Breast epithelium (tissue), 4 donors: ENCODE measurements around the gene KCNA1. TPM values are rescaled to one million over a fixed set of nuclear protein-coding genes. Genes with fewer than 3 reads are reported as not detected.

Experiments
- DNase-seq, 2 donors: peaks; one replicate each; pipeline ENCODE4 v3.0.0-alpha.2; 2019; ENCODE audit warnings: low spot score in 2 of 2
- H3K27ac ChIP-seq, 2 donors: fragments of 200-600 bp; sonication (generic) in 1 of 2; one replicate each; pipeline ENCODE4 v1.5.1; 2016 to 2019; ENCODE audit warnings: mild to moderate bottlenecking in 1 of 2
- H3K27me3 ChIP-seq, 2 donors: fragments of 200-600 bp; sonication (generic) in 1 of 2; one replicate each; pipeline versions ENCODE4 v1.5.1 to v1.6.0; 2017 to 2019; ENCODE audit warnings: control low read depth in 1 of 2, mild to moderate bottlenecking in 1 of 2
- H3K36me3 ChIP-seq: fragments of 200-600 bp; one replicate; pipeline ENCODE4 v1.5.1; 2019
- H3K4me1 ChIP-seq, 2 donors: fragments of 200-600 bp; sonication (generic); one replicate each; pipeline ENCODE4 v1.5.1; 2016 to 2019; ENCODE audit warnings: control low read depth in 1 of 2
- H3K4me3 ChIP-seq, 3 donors: fragments of 200-600 bp; sonication (generic); 1 replicate in 2 of 3; 2 replicates in 1 of 3; pipeline ENCODE4 v1.5.1; 2016 to 2019; ENCODE audit warnings: mild to moderate bottlenecking in 3 of 3, moderate library complexity in 2 of 3
- H3K9me3 ChIP-seq, 2 donors: fragments of 200-600 bp; sonication (generic) in 1 of 2; one replicate each; pipeline ENCODE4 v1.5.1; 2016 to 2019; ENCODE audit warnings: control low read depth in 1 of 2
- POLR2A ChIP-seq: fragments of 450-650 bp; IDR thresholded peaks from one replicate; pipeline ENCODE4 v1.6.1; 2016; ENCODE audit warnings: antibody characterized with exemption, mild to moderate bottlenecking, moderate library complexity
- POLR2AphosphoS5 ChIP-seq, 3 donors: sonication (generic); formaldehyde crosslinking; IDR thresholded peaks; one replicate each; pipeline ENCODE4 v1.6.1; 2017; ENCODE audit warnings: antibody characterized with exemption in 3 of 3
- intact Hi-C: fragments of 100-400 bp; cut with DNase I; formaldehyde crosslinking; loops from one replicate; pipeline ENCODE4 v1.15.1; 2023; ENCODE audit warnings: low total_unique reads
- total RNA-seq, 3 donors: library from RNA; depleted of rRNA; stranded (reverse); fragments of >200 nt; gene quantifications; one replicate each; pipeline ENCODE4 v1.1.0, GENCODE V29; 2016
- TF ChIP-seq, protein P1 (sequence below), 3 donors: fragments of 450-650 bp; IDR thresholded peaks; one replicate each; pipeline ENCODE4 v1.5.1; 2016 to 2017; ENCODE audit warnings: antibody characterized with exemption in 3 of 3, mild to moderate bottlenecking in 3 of 3, moderate library complexity in 3 of 3

KCNA1 gene
- total RNA-seq, 3 donors from 2014 or later: 0.48 to 1.3 (median 1.3) TPM

DNA sequence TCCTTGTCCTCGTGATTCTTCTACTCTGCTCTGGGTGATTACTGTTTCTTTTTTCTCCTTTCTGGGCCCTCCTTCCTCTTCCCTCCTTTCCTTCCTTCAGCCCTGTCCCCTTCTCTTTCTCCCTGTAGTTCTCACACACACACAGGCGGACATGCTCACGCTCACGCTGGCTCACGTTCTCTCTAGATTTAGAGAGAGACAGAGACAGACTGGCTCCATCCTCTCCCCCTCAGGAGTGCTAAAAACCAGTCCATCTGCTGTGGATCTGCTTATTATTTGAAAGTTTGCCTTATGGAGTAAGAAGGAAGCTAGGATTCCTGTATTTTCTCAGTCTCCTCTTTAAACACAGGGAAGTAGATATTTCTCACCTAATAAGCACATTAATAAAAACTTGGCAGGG, 48.1 kb downstream of the KCNA1 start:
- intact Hi-C loops: no loop called here
- Histone ChIP-seq H3K27me3 (no peaks in the 10 kb centered on the region), H3K4me1 (no peaks in the 10 kb centered on the region), H3K27ac (no peak overlapping the region), H3K4me3 (no peak overlapping the region), H3K36me3 (no peaks in the 10 kb centered on the region), H3K9me3 (no peaks in the 10 kb centered on the region)
- DNase-seq: no peak
- TF ChIP-seq POLR2AphosphoS5 (IDR thresholded peaks at IDR 0.05) (no peak), POLR2A (no peak)
- TF ChIP-seq, protein P1, sequence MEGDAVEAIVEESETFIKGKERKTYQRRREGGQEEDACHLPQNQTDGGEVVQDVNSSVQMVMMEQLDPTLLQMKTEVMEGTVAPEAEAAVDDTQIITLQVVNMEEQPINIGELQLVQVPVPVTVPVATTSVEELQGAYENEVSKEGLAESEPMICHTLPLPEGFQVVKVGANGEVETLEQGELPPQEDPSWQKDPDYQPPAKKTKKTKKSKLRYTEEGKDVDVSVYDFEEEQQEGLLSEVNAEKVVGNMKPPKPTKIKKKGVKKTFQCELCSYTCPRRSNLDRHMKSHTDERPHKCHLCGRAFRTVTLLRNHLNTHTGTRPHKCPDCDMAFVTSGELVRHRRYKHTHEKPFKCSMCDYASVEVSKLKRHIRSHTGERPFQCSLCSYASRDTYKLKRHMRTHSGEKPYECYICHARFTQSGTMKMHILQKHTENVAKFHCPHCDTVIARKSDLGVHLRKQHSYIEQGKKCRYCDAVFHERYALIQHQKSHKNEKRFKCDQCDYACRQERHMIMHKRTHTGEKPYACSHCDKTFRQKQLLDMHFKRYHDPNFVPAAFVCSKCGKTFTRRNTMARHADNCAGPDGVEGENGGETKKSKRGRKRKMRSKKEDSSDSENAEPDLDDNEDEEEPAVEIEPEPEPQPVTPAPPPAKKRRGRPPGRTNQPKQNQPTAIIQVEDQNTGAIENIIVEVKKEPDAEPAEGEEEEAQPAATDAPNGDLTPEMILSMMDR (IDR thresholded peaks at IDR 0.05): no peak

DNA sequence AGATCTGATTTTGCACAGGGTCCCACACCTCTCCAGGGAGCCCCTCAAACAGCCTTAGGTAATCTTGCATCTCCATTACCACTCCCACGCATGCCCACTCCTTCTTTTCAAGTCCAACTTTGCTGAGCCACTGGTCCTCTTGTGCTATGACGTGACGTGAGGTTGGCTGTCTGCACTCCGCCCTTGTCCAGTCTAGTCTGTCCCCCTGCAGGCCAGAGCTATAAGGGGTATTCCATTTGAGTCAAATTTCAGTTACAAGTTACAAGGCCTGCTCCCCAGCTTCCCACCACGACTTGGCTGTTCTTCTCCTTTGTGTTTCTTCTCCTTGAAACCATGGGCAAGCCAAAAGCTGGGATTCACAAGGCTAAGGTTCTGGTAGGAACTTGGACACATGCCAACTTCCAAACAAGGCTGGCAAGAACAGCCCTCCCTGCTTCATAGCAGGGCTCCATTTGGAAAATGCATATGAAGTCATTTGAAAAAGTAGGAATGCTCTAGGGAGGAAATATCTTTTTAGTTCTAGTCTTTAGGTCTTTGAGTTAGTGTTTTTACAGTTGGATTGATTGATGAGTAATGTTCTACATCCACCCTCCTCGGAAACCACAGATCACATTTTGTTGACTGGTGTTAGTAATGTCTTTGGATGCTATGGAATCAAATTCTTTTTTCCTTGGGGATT, 49.1 kb downstream of the KCNA1 start:
- no peak for DNase-seq
- Histone ChIP-seq H3K27ac (no peak overlapping the region), H3K36me3 (no peaks in the 10 kb centered on the region), H3K9me3 (no peaks in the 10 kb centered on the region), H3K4me1 (no peaks in the 10 kb centered on the region), H3K4me3 (no peak overlapping the region), H3K27me3 (no peaks in the 10 kb centered on the region)
- TF ChIP-seq POLR2A (no peak), POLR2AphosphoS5 (IDR thresholded peaks at IDR 0.05) (no peak)
- TF ChIP-seq, protein P1 (IDR thresholded peaks at IDR 0.05): no peak
- intact Hi-C loops: no loop called here

DNA sequence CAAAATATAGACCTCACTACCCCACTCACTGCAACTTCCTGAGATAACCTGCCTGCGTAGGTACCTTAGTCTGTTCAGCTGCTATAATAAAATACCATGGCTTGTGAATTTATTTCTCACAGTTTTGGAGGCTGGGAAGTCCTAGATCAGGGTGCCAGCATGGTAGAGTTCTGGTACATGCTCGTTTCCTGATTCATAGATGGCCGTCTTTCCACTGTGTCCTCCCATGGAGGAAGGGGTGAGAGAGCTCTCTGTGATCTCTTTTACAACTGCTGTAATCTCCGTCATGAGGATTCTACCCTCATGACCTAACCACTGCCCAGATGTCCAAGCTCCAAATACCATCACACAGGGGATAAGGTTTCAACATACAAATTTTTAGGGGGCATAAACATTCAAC, 49.7 kb downstream of the KCNA1 start:
- TF ChIP-seq POLR2AphosphoS5 (IDR thresholded peaks at IDR 0.05) (no peak), POLR2A (no peak)
- TF ChIP-seq, protein P1 (IDR thresholded peaks at IDR 0.05): no peak
- Histone ChIP-seq H3K36me3 (no peaks in the 10 kb centered on the region), H3K4me1 (no peaks in the 10 kb centered on the region), H3K9me3 (no peaks in the 10 kb centered on the region), H3K27ac (no peak overlapping the region), H3K4me3 (no peak overlapping the region), H3K27me3 (peaks cover 0 to under 1% of the 10 kb centered on the region in 2 donors)
- no peak for DNase-seq
- intact Hi-C loops: no loop called here

DNA sequence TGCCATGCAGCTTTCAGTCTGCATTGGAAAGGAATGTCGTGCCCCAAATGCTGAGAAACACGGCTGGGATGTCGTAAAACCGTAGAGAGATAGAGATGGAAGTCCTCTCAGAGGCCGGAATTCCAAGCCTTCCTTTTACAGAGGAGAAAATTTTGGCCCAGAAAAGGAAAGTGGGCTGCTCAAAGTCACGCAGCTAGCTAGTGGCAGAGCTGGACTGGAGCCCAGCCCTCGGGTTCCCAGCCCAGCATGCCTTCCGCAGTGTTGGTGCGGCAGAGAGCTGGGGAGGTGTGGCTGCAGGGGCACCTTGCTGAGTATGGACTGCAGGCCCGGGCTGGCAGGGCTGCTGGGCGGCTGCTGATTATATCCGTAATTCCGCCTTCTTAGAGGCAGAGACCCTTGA, 50.3 kb downstream of the KCNA1 start:
- Histone ChIP-seq H3K9me3 (no peaks in the 10 kb centered on the region), H3K4me1 (no peaks in the 10 kb centered on the region), H3K4me3 (no peak overlapping the region), H3K27me3 (peaks cover 0 to 7% of the 10 kb centered on the region in 2 donors), H3K36me3 (no peaks in the 10 kb centered on the region), H3K27ac (no peak overlapping the region)
- no peak for DNase-seq
- TF ChIP-seq POLR2AphosphoS5 (IDR thresholded peaks at IDR 0.05) (no peak), POLR2A (no peak)
- TF ChIP-seq, protein P1 (IDR thresholded peaks at IDR 0.05): no peak
- intact Hi-C loops: no loop called here

DNA sequence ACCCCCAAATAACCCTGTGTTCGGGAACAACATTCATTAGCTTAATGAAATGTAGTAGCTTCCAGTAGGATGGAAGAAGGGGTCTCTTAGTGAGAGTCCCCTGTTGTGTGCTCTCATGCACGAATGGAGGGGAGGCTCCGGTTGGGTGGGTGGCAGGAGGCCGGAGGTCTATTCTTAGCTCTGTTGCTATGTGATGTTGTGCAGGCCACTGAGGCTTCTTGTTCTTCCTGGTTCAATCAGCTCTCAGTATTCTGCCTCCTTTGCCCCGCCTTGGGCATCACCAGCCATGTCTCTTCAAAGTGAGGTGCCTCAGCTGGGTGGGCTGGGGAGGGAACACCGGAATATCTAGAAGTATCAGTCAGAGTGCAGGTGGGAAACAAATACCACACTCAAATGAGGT, 50.8 kb downstream of the KCNA1 start:
- TF ChIP-seq POLR2AphosphoS5 (IDR thresholded peaks at IDR 0.05): no peak
- TF ChIP-seq, protein P1 (IDR thresholded peaks at IDR 0.05): no peak
- no peak for TF ChIP-seq POLR2A
- peaks cover 0 to 7% of the 10 kb centered on the region in 2 donors for H3K27me3 ChIP-seq
- H3K4me1 ChIP-seq: no peaks in the 10 kb centered on the region
- no peak for DNase-seq
- no peaks in the 10 kb centered on the region for H3K36me3 ChIP-seq
- no peak overlapping the region for H3K4me3 ChIP-seq
- H3K27ac ChIP-seq: no peak overlapping the region
- no peaks in the 10 kb centered on the region for H3K9me3 ChIP-seq
- intact Hi-C loops: no loop called here
